ENCODE data around the gene KRTAP10-7. TPM values are rescaled to one million over a fixed set of nuclear protein-coding genes. Genes with fewer than 3 reads are reported as not detected.

Gene KRTAP10-7
- total RNA-seq, 2 donors from 2014 or later: not detected

DNA sequence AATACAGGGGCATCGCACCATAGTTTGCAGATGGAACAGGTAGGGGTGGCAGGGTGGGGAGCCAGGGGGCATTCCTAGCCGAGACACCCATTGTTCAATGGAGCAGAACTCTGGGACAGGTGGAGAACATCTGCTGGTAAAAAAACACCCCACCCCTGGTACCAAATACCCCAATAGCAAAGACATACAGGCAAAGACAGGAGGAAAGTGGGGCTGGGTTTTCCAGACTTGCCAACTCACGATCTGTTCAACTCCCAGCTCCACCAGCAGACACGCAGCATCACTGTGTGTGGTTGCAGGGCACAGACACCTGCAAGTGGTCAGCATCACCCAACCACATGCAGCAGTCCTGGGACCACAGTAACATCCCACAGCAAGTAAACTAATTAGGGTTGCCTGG is 11.2 kb downstream of the KRTAP10-7 start:
- no peaks in the 10 kb centered on the region for H3K36me3 ChIP-seq (replicated peaks in 1 of 2; ENCODE audit: insufficient read depth in 1 of 2, low read depth in 2 of 2)
- intact Hi-C loops (cut with DNase I): no loop called here
- H3K4me1 ChIP-seq: no peaks in the 10 kb centered on the region
- peaks cover 0 to 26% (median 0%) of the 10 kb centered on the region in 3 donors for H3K9me3 ChIP-seq
- ATAC-seq (no peak), DNase-seq (no peak)
- H3K4me3 ChIP-seq: no peak overlapping the region
- TF ChIP-seq, protein P1, sequence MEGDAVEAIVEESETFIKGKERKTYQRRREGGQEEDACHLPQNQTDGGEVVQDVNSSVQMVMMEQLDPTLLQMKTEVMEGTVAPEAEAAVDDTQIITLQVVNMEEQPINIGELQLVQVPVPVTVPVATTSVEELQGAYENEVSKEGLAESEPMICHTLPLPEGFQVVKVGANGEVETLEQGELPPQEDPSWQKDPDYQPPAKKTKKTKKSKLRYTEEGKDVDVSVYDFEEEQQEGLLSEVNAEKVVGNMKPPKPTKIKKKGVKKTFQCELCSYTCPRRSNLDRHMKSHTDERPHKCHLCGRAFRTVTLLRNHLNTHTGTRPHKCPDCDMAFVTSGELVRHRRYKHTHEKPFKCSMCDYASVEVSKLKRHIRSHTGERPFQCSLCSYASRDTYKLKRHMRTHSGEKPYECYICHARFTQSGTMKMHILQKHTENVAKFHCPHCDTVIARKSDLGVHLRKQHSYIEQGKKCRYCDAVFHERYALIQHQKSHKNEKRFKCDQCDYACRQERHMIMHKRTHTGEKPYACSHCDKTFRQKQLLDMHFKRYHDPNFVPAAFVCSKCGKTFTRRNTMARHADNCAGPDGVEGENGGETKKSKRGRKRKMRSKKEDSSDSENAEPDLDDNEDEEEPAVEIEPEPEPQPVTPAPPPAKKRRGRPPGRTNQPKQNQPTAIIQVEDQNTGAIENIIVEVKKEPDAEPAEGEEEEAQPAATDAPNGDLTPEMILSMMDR (IDR thresholded peaks at IDR 0.05): no peak
- TF ChIP-seq POLR2A (IDR thresholded peaks at IDR 0.05): no peak
- no peak overlapping the region for H3K27ac ChIP-seq
- WGBS, 2 donors: 56 to 74% methylated on average over 4 of the region's 4 CpGs
- H3K27me3 ChIP-seq: no peaks in the 10 kb centered on the region

DNA sequence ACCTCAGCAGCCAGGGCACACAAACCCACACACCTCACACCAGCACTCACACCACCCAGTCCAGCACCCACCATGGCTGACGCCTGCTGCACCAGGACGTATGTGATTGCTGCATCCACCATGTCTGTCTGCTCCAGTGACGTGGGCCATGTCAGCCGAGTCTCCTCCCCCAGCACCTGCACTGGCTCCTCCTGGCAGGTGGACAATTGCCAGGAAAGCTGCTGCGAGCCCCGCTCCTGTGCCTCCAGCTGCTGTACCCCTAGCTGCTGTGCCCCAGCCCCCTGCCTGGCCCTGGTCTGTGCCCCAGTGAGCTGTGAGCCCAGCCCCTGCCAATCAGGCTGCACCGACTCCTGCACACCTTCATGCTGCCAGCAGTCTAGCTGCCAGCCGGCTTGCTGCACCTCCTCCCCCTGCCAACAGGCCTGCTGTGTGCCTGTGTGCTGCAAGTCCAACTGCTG is 11.7 kb downstream of the KRTAP10-7 start, which contains the start of gene KRTAP10-8:
KRTAP10-8 (plus strand) TSS at position 51 of the 458 bp plus-strand sequence; CDS start at position 73, 22 bp downstream.
- ATAC-seq (no peak), DNase-seq (no peak)
- Histone ChIP-seq H3K27me3 (no peaks in the 10 kb centered on the region), H3K27ac (no peak within 1 kb of the TSS), H3K9me3 (peaks cover 0 to 26% (median 0%) of the 10 kb centered on the region in 3 donors), H3K36me3 (replicated peaks in 1 of 2; ENCODE audit: insufficient read depth in 1 of 2, low read depth in 2 of 2) (no peaks in the 10 kb centered on the region), H3K4me3 (no peak within 1 kb of the TSS), H3K4me1 (no peaks in the 10 kb centered on the region)
- TF ChIP-seq, protein P1 (IDR thresholded peaks at IDR 0.05): no peak
- no peak for TF ChIP-seq POLR2A (IDR thresholded peaks at IDR 0.05)
- 60 to 62% methylated on average over 1 to 7 of the region's 8 CpGs for WGBS, 2 donors
- intact Hi-C loops (cut with DNase I): no loop called here

DNA sequence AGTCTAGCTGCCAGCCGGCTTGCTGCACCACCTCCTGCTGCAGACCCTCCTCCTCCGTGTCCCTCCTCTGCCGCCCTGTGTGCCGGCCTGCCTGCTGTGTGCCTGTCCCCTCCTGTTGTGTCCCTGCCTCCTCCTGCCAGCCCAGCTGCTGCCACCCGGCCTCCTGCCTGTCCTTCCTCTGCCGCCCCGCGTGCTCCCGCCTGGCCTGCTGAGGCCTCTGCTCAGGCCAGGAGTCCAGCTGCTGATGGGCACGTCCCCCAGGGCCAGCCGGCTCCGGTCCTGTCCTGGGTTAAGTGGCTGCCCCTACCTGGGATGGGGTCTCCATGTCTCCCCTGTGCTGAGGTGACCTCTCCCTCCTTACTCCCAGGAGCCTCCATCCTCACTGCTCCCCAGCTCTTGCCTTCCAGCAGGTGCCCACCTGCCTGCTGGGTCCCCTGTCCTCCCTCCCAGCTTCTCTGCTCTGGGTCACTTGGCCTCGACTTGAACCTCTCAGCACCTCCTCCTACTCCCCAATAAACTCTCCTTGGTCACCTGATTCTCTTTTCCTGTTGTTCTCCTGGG is 12.4 kb downstream of the KRTAP10-7 start:
- no peak for ATAC-seq
- H3K27ac ChIP-seq: no peak overlapping the region
- no peak for DNase-seq
- intact Hi-C loops (cut with DNase I): no loop called here
- H3K36me3 ChIP-seq (replicated peaks in 1 of 2; ENCODE audit: insufficient read depth in 1 of 2, low read depth in 2 of 2): no peaks in the 10 kb centered on the region
- H3K27me3 ChIP-seq: no peaks in the 10 kb centered on the region
- H3K4me3 ChIP-seq: no peak overlapping the region
- no peak for TF ChIP-seq POLR2A (IDR thresholded peaks at IDR 0.05)
- TF ChIP-seq, protein P1 (IDR thresholded peaks at IDR 0.05): no peak
- WGBS, 2 donors: 58 to 82% methylated on average over 9 to 12 of the region's 13 CpGs
- H3K4me1 ChIP-seq: no peaks in the 10 kb centered on the region
- peaks cover 0 to 26% (median 0%) of the 10 kb centered on the region in 3 donors for H3K9me3 ChIP-seq

DNA sequence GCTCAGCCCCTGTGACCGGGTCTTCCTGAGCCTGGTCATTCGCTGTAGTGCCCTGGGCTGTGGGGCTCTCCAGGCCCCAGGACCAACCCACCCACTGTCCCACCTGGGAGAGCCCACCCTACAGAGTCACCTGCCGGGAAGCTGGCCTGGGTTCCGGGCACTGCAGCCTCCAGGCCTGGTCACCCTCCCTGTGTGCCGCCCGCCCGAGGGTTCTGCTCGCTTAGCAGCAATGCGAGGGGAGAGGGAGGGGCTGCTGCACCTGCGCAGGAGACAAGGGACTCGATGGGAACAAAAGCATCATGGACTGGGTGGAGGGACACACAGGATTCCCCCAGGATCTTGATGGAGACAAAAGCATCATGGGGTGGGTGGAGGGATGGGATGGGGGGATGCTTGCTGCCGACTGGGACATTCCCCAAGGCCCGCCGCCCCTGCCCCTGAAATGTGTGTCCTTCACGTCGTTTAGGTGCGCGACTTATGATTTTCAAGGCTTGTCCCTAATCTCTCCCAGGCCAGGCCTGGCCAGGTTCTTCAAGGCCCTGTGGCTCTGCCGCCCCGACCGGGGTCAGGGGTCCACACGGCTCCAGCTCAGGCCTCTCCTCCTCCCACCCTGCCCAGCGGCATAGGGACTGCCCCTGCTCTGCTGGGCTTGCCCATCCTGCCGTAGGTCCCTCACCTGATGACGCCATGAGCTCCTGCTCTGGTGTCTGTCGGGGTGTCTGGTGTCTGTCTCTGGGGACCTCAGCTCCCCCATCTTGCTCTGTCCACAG is 13.2 kb downstream of the KRTAP10-7 start:
- no peak for DNase-seq

More for the DNA sequence above, 13.2 kb downstream of the KRTAP10-7 start:
- H3K9me3 ChIP-seq: peaks cover 0 to 26% (median 0%) of the 10 kb centered on the region in 3 donors
- H3K4me1 ChIP-seq: no peaks in the 10 kb centered on the region
- H3K27ac ChIP-seq: no peak overlapping the region
- no peak for ATAC-seq
- TF ChIP-seq, protein P1 (IDR thresholded peaks at IDR 0.05): no peak
- no peak for TF ChIP-seq POLR2A (IDR thresholded peaks at IDR 0.05)
- no peaks in the 10 kb centered on the region for H3K36me3 ChIP-seq (replicated peaks in 1 of 2; ENCODE audit: insufficient read depth in 1 of 2, low read depth in 2 of 2)
- WGBS, 2 donors: 55 to 77% methylated on average over 21 to 23 of the region's 26 CpGs
- intact Hi-C loops (cut with DNase I): no loop called here
- no peaks in the 10 kb centered on the region for H3K27me3 ChIP-seq
- H3K4me3 ChIP-seq: no peak overlapping the region
